ENCODE measurements around the gene ZFAND6.

The ZFAND6 gene

GRCh38 chr15:80171787-80172186 is 112.3 kb downstream of the ZFAND6 start:
- TF ChIP-seq EGR1 (IDR thresholded peaks at IDR 0.05) (no peak), YY1 (IDR thresholded peaks at IDR 0.05; ENCODE audit: low read depth) (no peak), TEAD4 (IDR thresholded peaks at IDR 0.05) (no peak), NFIC (IDR thresholded peaks at IDR 0.05) (no peak), ZBTB7A (IDR thresholded peaks at IDR 0.05; ENCODE audit: low read depth) (no peak), TAF1 (IDR thresholded peaks at IDR 0.05; ENCODE audit: low read depth) (no peak), CREB1 (IDR thresholded peaks at IDR 0.05; ENCODE audit: low read depth) (no peak), TCF12 (IDR thresholded peaks at IDR 0.05; ENCODE audit: low read depth) (no peak), FOXM1 (IDR thresholded peaks at IDR 0.05; ENCODE audit: borderline replicate concordance, low read depth) (no peak), RAD21 (IDR thresholded peaks at IDR 0.05; ENCODE audit: low read depth) (no peak), EP300 (IDR thresholded peaks at IDR 0.05; ENCODE audit: borderline replicate concordance) (no peak), USF1 (IDR thresholded peaks at IDR 0.05) (no peak), REST (IDR thresholded peaks at IDR 0.05; ENCODE audit: low read depth) (no peak), MAX (IDR thresholded peaks at IDR 0.05) (no peak), CEBPB (IDR thresholded peaks at IDR 0.05) (no peak)

- no peak for TF ChIP-seq YY1 (IDR thresholded peaks at IDR 0.05; ENCODE audit: low read depth)
- TF ChIP-seq TEAD4 (IDR thresholded peaks at IDR 0.05): no peak
- no peak for TF ChIP-seq NFIC (IDR thresholded peaks at IDR 0.05)
- no peak for TF ChIP-seq USF1 (IDR thresholded peaks at IDR 0.05)
- no peak for TF ChIP-seq REST (IDR thresholded peaks at IDR 0.05; ENCODE audit: low read depth)
- no peak for TF ChIP-seq EP300 (IDR thresholded peaks at IDR 0.05; ENCODE audit: borderline replicate concordance)
- TF ChIP-seq CREB1 (IDR thresholded peaks at IDR 0.05; ENCODE audit: low read depth): no peak
- TF ChIP-seq CEBPB (IDR thresholded peaks at IDR 0.05): no peak
- no peak for TF ChIP-seq RAD21 (IDR thresholded peaks at IDR 0.05; ENCODE audit: low read depth)
- no peak for TF ChIP-seq TAF1 (IDR thresholded peaks at IDR 0.05; ENCODE audit: low read depth)
- no peak for TF ChIP-seq FOXM1 (IDR thresholded peaks at IDR 0.05; ENCODE audit: borderline replicate concordance, low read depth)
- no peak for TF ChIP-seq TCF12 (IDR thresholded peaks at IDR 0.05; ENCODE audit: low read depth)
- TF ChIP-seq ZBTB7A (IDR thresholded peaks at IDR 0.05; ENCODE audit: low read depth): no peak
- no peak for TF ChIP-seq MAX (IDR thresholded peaks at IDR 0.05)
- no peak for TF ChIP-seq EGR1 (IDR thresholded peaks at IDR 0.05)
Measured at GRCh38 chr15:80172401-80172800, 112.9 kb downstream of the ZFAND6 start.

GRCh38 chr15:80173022-80173759 is 113.7 kb downstream of the ZFAND6 start:
- TF ChIP-seq EGR1 (IDR thresholded peaks at IDR 0.05): no peak
- TF ChIP-seq RAD21 (IDR thresholded peaks at IDR 0.05; ENCODE audit: low read depth): peak; percentile 90
- TF ChIP-seq YY1 (IDR thresholded peaks at IDR 0.05; ENCODE audit: low read depth): 0 out of 2 replicates have a peak, but pooled peaks have one; percentile 21
- peak; percentile 97 for TF ChIP-seq CEBPB (IDR thresholded peaks at IDR 0.05)

- TF ChIP-seq EGR1 (IDR thresholded peaks at IDR 0.05) (no peak), YY1 (IDR thresholded peaks at IDR 0.05; ENCODE audit: low read depth) (no peak), TEAD4 (IDR thresholded peaks at IDR 0.05) (no peak)
Measured at GRCh38 chr15:80174017-80174746, 114.7 kb downstream of the ZFAND6 start.

- TF ChIP-seq MAX (IDR thresholded peaks at IDR 0.05) (no peak), TCF12 (IDR thresholded peaks at IDR 0.05; ENCODE audit: low read depth) (no peak), REST (IDR thresholded peaks at IDR 0.05; ENCODE audit: low read depth) (no peak), TAF1 (IDR thresholded peaks at IDR 0.05; ENCODE audit: low read depth) (no peak), NFIC (IDR thresholded peaks at IDR 0.05) (no peak), YY1 (IDR thresholded peaks at IDR 0.05; ENCODE audit: low read depth) (no peak), EP300 (IDR thresholded peaks at IDR 0.05; ENCODE audit: borderline replicate concordance) (no peak), FOXM1 (IDR thresholded peaks at IDR 0.05; ENCODE audit: borderline replicate concordance, low read depth) (no peak), TEAD4 (IDR thresholded peaks at IDR 0.05) (no peak), ZBTB7A (IDR thresholded peaks at IDR 0.05; ENCODE audit: low read depth) (no peak), RAD21 (IDR thresholded peaks at IDR 0.05; ENCODE audit: low read depth) (no peak)
Measured at GRCh38 chr15:80175436-80175835, 116.0 kb downstream of the ZFAND6 start.
